ENCODE measurements around the gene ADSS1. TPM values are rescaled to one million over a fixed set of nuclear protein-coding genes. Genes with fewer than 3 reads are reported as not detected.

Gene ADSS1
- total RNA-seq, 4 donors from 2014 or later, result 3.4 to 11.4 (median 8.4) TPM

DNA sequence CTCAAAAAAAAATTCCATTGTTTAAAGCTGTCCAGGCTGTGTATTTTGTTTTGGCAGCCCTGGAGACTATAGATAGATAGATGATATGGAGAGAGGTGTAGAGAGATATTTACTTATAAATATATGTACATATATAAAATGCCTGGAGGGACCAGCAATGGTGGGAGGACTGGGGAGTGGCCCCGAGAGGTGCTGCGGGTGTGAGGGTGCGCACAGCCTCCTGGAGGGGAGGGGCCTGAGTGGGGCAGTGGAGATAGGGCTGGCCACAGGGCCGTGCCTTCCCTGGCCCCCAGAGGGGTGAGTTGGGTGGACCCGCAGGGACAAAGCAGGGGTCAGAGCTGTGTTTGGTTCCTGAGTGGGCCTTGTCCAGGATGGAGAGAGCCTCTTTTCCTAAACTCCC lies 6.5 kb downstream of the ADSS1 start:
- no peaks in the 10 kb centered on the region for H3K27me3 ChIP-seq
- TF ChIP-seq, protein P1, sequence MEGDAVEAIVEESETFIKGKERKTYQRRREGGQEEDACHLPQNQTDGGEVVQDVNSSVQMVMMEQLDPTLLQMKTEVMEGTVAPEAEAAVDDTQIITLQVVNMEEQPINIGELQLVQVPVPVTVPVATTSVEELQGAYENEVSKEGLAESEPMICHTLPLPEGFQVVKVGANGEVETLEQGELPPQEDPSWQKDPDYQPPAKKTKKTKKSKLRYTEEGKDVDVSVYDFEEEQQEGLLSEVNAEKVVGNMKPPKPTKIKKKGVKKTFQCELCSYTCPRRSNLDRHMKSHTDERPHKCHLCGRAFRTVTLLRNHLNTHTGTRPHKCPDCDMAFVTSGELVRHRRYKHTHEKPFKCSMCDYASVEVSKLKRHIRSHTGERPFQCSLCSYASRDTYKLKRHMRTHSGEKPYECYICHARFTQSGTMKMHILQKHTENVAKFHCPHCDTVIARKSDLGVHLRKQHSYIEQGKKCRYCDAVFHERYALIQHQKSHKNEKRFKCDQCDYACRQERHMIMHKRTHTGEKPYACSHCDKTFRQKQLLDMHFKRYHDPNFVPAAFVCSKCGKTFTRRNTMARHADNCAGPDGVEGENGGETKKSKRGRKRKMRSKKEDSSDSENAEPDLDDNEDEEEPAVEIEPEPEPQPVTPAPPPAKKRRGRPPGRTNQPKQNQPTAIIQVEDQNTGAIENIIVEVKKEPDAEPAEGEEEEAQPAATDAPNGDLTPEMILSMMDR (IDR thresholded peaks at IDR 0.05), result no peak
- no peak for TF ChIP-seq POLR2A (IDR thresholded peaks at IDR 0.05)
- no peaks in the 10 kb centered on the region for H3K9me3 ChIP-seq
- no peak overlapping the region for H3K27ac ChIP-seq
- 76 to 83% methylated on average over 5 of the region's 5 CpGs for WGBS, 2 donors
- intact Hi-C loops (cut with DNase I), result no loop called here
- H3K4me3 ChIP-seq, result no peak overlapping the region
- DNase-seq, result no peak
- H3K4me1 ChIP-seq, result peaks cover 25 to 52% (median 32%) of the 10 kb centered on the region in 3 donors
- no peaks in the 10 kb centered on the region for H3K36me3 ChIP-seq

DNA sequence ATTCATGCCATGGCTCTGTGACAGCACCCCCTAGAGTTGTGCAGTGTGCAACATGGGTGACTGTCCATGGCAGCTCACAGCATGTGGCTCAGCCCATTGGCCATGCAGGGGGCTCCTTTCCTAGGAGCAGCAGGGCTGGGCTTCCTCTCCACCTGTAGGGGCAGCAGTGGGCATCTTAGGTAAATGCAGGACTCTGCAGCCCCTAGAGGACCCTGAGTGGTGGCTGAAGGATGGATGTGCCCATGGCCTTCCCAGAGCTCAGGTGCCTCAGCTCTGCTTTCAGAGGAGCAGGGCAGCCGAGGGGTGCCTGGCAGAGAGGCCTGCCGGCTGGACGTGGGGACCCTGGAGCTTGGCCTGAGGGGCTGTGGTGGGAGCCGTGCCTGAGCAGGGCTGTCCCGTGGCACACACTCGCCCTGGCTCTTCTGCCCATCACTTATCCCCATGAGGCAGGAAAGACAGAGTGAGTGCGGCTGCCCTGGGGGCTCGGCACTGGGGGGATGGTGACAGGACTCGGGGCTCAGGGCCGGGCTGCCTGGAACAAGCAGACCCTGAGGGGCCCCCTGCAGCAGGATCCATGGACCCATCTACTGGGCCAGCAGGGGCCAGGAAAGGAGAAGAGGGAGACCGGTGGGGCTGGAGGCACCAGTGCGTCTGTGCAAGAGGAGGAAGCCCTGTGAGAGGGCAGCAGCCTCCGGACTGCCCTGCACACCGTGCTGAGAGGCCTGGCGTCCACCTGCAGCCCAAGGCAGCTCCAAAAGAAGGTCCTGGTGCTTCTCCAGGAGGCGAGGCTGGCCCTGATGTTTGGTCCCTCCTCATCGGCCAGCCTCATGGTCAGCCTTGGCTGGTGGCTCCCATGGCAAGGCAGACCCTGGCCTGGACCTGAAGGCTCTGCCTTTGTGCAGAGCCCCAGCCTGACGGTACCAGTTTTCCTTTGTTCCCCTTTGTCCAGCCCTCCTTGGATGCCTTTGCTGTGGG lies 7.6 kb downstream of the ADSS1 start:
- H3K4me3 ChIP-seq, result no peak overlapping the region
- no peaks in the 10 kb centered on the region for H3K9me3 ChIP-seq
- peak overlapping the region; percentile 76 to 80 (median 78) for H3K27ac ChIP-seq
- no peaks in the 10 kb centered on the region for H3K36me3 ChIP-seq
- no peaks in the 10 kb centered on the region for H3K27me3 ChIP-seq
- intact Hi-C loops (cut with DNase I), result no loop called here
- DNase-seq, result no peak
- H3K4me1 ChIP-seq, result peaks cover 28 to 53% (median 40%) of the 10 kb centered on the region in 3 donors
- WGBS, 2 donors, result 81% methylated on average over 3 of the region's 18 CpGs; no CpG with 5 or more reads in 1 of the 2 donors
- TF ChIP-seq, protein P1 (IDR thresholded peaks at IDR 0.05), result peak in 1 of 6 experiments; percentile 23
- no peak for TF ChIP-seq POLR2A (IDR thresholded peaks at IDR 0.05)

DNA sequence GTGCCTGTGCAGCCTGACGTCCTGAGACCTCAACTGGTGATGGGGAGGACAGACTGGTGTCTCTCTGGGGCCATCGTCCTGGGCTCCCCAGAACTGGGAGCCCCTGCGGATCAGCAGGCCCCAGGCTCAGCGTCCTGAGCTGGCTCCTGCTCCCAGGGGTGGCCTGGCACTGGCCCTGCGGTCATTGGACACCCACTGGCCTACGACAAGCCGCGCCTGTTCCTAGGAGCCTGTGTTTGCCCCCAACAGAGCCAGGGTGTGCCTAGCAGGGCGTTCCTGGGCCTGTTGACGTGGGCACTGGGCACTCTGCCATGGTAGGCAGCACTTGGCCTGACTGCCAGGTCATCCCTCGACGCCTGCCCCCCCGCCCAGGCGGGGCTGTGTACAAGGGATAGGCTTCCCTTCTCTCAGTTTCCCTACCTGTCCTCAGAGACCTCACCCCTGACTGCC lies 8.4 kb downstream of the ADSS1 start:
- peak overlapping the region; percentile 76 to 80 (median 78) for H3K27ac ChIP-seq
- WGBS, 2 donors, result 30 to 60% methylated on average over 2 to 3 of the region's 14 CpGs
- no peak for TF ChIP-seq POLR2A (IDR thresholded peaks at IDR 0.05)
- TF ChIP-seq, protein P1 (IDR thresholded peaks at IDR 0.05), result no peak
- intact Hi-C loops (cut with DNase I), result no loop called here
- no peaks in the 10 kb centered on the region for H3K27me3 ChIP-seq
- DNase-seq, result no peak
- no peaks in the 10 kb centered on the region for H3K36me3 ChIP-seq
- H3K4me1 ChIP-seq, result peaks cover 29 to 61% (median 48%) of the 10 kb centered on the region in 3 donors
- no peak overlapping the region for H3K4me3 ChIP-seq
- H3K9me3 ChIP-seq, result no peaks in the 10 kb centered on the region

DNA sequence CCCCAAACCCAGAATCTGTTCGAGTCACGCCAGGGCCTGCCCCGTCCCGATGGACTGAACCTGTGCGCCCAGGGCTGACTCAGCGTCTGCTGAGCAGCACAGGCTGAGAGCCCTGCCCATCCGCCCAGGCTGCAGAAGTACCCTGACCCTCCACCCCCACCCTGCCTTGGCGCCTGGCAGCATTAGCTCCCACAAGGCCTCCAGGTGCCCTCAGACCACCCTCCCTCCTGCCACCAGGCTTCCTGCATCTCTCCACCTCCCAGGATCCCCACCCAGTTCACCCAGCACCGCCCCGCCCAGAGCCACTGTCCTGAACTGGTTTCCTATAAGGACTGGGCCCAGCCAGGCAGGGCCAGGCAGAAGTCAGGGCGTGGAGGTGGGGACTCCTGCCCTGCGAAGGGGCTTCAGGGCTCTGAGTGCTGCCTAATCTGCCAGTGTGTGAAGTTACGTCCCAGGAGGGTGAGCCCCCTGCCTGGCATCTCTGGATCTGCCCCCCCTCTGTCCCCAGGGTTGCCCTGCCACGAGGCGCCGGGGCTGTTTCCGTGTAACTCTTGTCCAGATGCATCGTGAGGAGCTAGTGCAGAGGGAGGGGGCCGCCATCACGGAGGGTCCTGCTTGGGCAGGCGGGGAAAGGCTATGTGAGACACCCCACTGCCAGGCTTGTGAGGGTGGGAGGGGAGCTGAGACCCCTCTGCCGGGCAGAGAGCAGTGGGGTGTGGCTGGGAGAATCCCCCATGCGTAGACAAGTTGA lies 9.1 kb downstream of the ADSS1 start:
- Histone ChIP-seq H3K9me3 (no peaks in the 10 kb centered on the region), H3K27me3 (no peaks in the 10 kb centered on the region), H3K36me3 (no peaks in the 10 kb centered on the region), H3K4me3 (no peak overlapping the region), H3K4me1 (peaks cover 29 to 67% (median 48%) of the 10 kb centered on the region in 3 donors), H3K27ac (peak overlapping the region; percentile 76 to 80 (median 78))
- WGBS, 2 donors, result 51 to 73% methylated on average over 6 of the region's 23 CpGs
- no peak for TF ChIP-seq POLR2A (IDR thresholded peaks at IDR 0.05)
- TF ChIP-seq, protein P1 (IDR thresholded peaks at IDR 0.05), result no peak
- intact Hi-C loops (cut with DNase I), result no loop called here
- no peak for DNase-seq

All from esophagus squamous epithelium (tissue), 5 donors.